ENCODE data around the gene MAP2K5. TPM values are rescaled to one million over a fixed set of nuclear protein-coding genes. Genes with fewer than 3 reads are reported as not detected.

The MAP2K5 gene
- total and polyA plus RNA-seq, 10 of the 15 experiments (the other 5 are each of a cell fraction or from before 2014, with no cell fraction given) = 1.3 to 19.4 (median 9.6) TPM

DNA sequence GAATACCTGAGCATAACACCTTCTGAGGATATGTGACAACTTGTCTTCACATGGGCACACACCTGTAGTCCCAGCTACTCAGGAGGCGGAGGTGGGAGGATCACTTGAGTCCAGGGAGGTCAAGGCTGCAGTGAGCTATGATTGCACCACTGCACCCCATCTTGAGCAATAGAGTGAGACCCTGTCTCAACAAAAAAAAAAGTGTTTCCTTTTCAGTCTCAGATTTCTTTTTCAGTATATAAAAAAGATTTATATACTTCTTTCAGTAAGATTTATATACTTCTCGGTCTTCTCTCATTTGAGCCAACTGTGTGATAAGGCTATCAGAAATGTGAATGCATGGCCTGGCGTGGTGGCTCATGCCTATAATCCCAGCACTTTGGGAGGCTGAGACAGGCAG is 197.9 kb downstream of the MAP2K5 start:
- 98% methylated on average over 3 of the region's 3 CpGs for WGBS (ENCODE audit: insufficient coverage, insufficient replicate concordance, low lambda C conversion rate, missing lambda C conversion rate)
- peaks cover 10% of the 10 kb centered on the region for H3K4me1 ChIP-seq (ENCODE audit: control insufficient read depth, insufficient read depth, low read length)
- no peak overlapping the region for H2AFZ ChIP-seq (ENCODE audit: control insufficient read depth, low read depth, low read length)
- SMC1A ChIA-PET (ENCODE audit: uncharacterized antibody, unreplicated experiment) = interaction anchor here (0.6 kb wide), 1 partner anchor 28 kb away, joined by 3 read pairs; no protein-coding TSS in a partner anchor
- ATAC-seq (no peak), FAIRE-seq (no peak), DNase-seq (ENCODE audit: low read depth, low spot score) (no peak)
- POLR2A ChIA-PET = no interaction called here
- in situ Hi-C loops (cut with MboI) (no loop called here), intact Hi-C loops (cut with micrococcal nuclease; ENCODE audit: unreplicated experiment) (no loop called here)
- H4K20me1 ChIP-seq (ENCODE audit: control insufficient read depth, insufficient read depth) = no peaks in the 10 kb centered on the region
- BruUV-seq (replicated peaks) = no TSS peak
- no peak overlapping the region for H3K4me2 ChIP-seq (ENCODE audit: control insufficient read depth, insufficient read depth)
- no peak overlapping the region for H3K27ac ChIP-seq (ENCODE audit: control insufficient read depth, insufficient read depth)
- no peak overlapping the region for H3K9ac ChIP-seq (ENCODE audit: control insufficient read depth, insufficient read depth, low read length)
- H3K27me3 ChIP-seq (replicated peaks in 1 of 2; ENCODE audit: control insufficient read depth in 2 of 2, insufficient read depth in 2 of 2, low read length in 1 of 2) = no peaks in the 10 kb centered on the region
- CTCF ChIA-PET = interaction anchor here (0.9 kb wide), 1 partner anchor 15 kb away, joined by 3 read pairs; no protein-coding TSS in a partner anchor
- no peaks in the 10 kb centered on the region for H3K79me2 ChIP-seq (ENCODE audit: control insufficient read depth, insufficient read depth, low read length)
- no peaks in the 10 kb centered on the region; a peak in 1 of 4 replicates for H3K36me3 ChIP-seq (ENCODE audit: control insufficient read depth in 2 of 2, insufficient read depth in 2 of 2, low read length in 1 of 2)
- no peaks in the 10 kb centered on the region for H3K9me3 ChIP-seq (replicated peaks; ENCODE audit: control insufficient read depth, insufficient read depth, low read length)
- RAD21 ChIA-PET (ENCODE audit: unreplicated experiment) = no interaction called here
- no peak overlapping the region for H3K4me3 ChIP-seq
- TF ChIP-seq, protein P1, sequence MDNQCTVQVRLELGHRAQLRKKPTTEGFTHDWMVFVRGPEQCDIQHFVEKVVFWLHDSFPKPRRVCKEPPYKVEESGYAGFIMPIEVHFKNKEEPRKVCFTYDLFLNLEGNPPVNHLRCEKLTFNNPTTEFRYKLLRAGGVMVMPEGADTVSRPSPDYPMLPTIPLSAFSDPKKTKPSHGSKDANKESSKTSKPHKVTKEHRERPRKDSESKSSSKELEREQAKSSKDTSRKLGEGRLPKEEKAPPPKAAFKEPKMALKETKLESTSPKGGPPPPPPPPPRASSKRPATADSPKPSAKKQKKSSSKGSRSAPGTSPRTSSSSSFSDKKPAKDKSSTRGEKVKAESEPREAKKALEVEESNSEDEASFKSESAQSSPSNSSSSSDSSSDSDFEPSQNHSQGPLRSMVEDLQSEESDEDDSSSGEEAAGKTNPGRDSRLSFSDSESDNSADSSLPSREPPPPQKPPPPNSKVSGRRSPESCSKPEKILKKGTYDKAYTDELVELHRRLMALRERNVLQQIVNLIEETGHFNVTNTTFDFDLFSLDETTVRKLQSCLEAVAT (IDR thresholded peaks at IDR 0.05) = no peak
- TF ChIP-seq ATF2 (IDR thresholded peaks at IDR 0.05; ENCODE audit: low read length) = no peak
- TF ChIP-seq RELA (IDR thresholded peaks at IDR 0.05; ENCODE audit: borderline replicate concordance, partially characterized antibody) = no peak
- TF ChIP-seq ZBTB40 (IDR thresholded peaks at IDR 0.05; ENCODE audit: borderline replicate concordance) = no peak
- no peak for TF ChIP-seq FOXM1 (IDR thresholded peaks at IDR 0.05; ENCODE audit: low read depth, low read length)
- TF ChIP-seq, protein P2, sequence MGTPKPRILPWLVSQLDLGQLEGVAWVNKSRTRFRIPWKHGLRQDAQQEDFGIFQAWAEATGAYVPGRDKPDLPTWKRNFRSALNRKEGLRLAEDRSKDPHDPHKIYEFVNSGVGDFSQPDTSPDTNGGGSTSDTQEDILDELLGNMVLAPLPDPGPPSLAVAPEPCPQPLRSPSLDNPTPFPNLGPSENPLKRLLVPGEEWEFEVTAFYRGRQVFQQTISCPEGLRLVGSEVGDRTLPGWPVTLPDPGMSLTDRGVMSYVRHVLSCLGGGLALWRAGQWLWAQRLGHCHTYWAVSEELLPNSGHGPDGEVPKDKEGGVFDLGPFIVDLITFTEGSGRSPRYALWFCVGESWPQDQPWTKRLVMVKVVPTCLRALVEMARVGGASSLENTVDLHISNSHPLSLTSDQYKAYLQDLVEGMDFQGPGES (IDR thresholded peaks at IDR 0.05) = no peak
- no peak for TF ChIP-seq CREM (IDR thresholded peaks at IDR 0.05; ENCODE audit: low read depth)
- no peak for TF ChIP-seq NFYB (IDR thresholded peaks at IDR 0.05; ENCODE audit: insufficient read depth, low read depth, low read length)
- no peak for TF ChIP-seq GABPA (IDR thresholded peaks at IDR 0.05; ENCODE audit: low read depth)
- TF ChIP-seq CEBPZ (IDR thresholded peaks at IDR 0.05; ENCODE audit: low read depth, low read length) = no peak
- no peak for TF ChIP-seq RB1 (IDR thresholded peaks at IDR 0.05; ENCODE audit: borderline replicate concordance)
- no peak for TF ChIP-seq ZNF622 (IDR thresholded peaks at IDR 0.05)

Data from GM12878 (cell line).